CD14-positive monocyte (primary cell): ENCODE measurements around the gene CRTC3. TPM values are rescaled to one million over a fixed set of nuclear protein-coding genes. Genes with fewer than 3 reads are reported as not detected.
A peak's percentile ranks its signal among the peaks of the same experiment; 100 is the strongest.

Experiments
- DNase-seq, 3 donors: peaks; one replicate each; pipeline ENCODE4 v3.0.0-alpha.2; 2011 to 2022
- H2AFZ ChIP-seq: 2 replicates; pipeline ENCODE4 v1.6.0; 2012; ENCODE audit warnings: mild to moderate bottlenecking, low read depth, low read length, inconsistent platforms; ENCODE audit not compliant: insufficient read depth, poor library complexity, severe bottlenecking
- H3K27ac ChIP-seq, 2 donors: 1 replicate in 1 of 2; 2 replicates in 1 of 2; pipeline ENCODE4 v1.5.1; 2012 to 2013; ENCODE audit warnings: low read length in 2 of 2, control low read depth in 1 of 2, inconsistent platforms in 1 of 2, low read depth in 1 of 2, mild to moderate bottlenecking in 1 of 2
- H3K27me3 ChIP-seq, 2 donors: one replicate each; pipeline versions ENCODE4 v1.6.0 to v1.6.1; 2011 to 2013; ENCODE audit warnings: low read length in 2 of 2; ENCODE audit not compliant: control insufficient read depth in 2 of 2, insufficient read depth in 2 of 2
- H3K36me3 ChIP-seq, 2 donors: replicated peaks in 1 of 2; 1 replicate in 1 of 2; 2 replicates in 1 of 2; pipeline versions ENCODE4 v1.5.1 to v1.6.1; 2012 to 2013; ENCODE audit warnings: low read length in 2 of 2, control low read depth in 1 of 2, inconsistent platforms in 1 of 2, mild to moderate bottlenecking in 1 of 2; ENCODE audit not compliant: insufficient read depth in 2 of 2, control insufficient read depth in 1 of 2
- H3K4me1 ChIP-seq, 2 donors: 1 replicate in 1 of 2; 2 replicates in 1 of 2; pipeline versions ENCODE4 v1.5.1 to v1.6.1; 2012 to 2013; ENCODE audit warnings: low read length in 2 of 2, control low read depth in 1 of 2, inconsistent platforms in 1 of 2, mild to moderate bottlenecking in 1 of 2, moderate library complexity in 1 of 2; ENCODE audit not compliant: insufficient read depth in 2 of 2, control insufficient read depth in 1 of 2
- H3K4me2 ChIP-seq: replicated peaks from 2 replicates; pipeline ENCODE3; 2012; ENCODE audit warnings: low read length, moderate library complexity, mild to moderate bottlenecking; ENCODE audit not compliant: poor library complexity, severe bottlenecking; ENCODE audit errors: extremely low read depth
- H3K4me3 ChIP-seq, 3 experiments: fragments of 200-600 bp in 1 of 3; sonication (generic) in 1 of 3; replicated peaks in 1 of 3; 1 replicate in 2 of 3; 2 replicates in 1 of 3; pipeline ENCODE4 v1.5.1; 2011 to 2013; ENCODE audit warnings: low read length in 3 of 3, mild to moderate bottlenecking in 3 of 3, control low read depth in 2 of 3, low read depth in 2 of 3, inconsistent platforms in 1 of 3, moderate library complexity in 1 of 3
- H3K79me2 ChIP-seq: 2 replicates; pipeline ENCODE4 v1.6.0; 2012; ENCODE audit warnings: mild to moderate bottlenecking, control low read depth, inconsistent platforms, low read length, moderate library complexity; ENCODE audit not compliant: insufficient read depth
- H3K9ac ChIP-seq: 2 replicates; pipeline ENCODE4 v1.6.0; 2017; ENCODE audit warnings: low read length, mild to moderate bottlenecking; ENCODE audit not compliant: insufficient read depth, poor library complexity, severe bottlenecking
- H3K9me3 ChIP-seq, 2 donors: replicated peaks in 1 of 2; 1 replicate in 1 of 2; 2 replicates in 1 of 2; pipeline versions ENCODE4 v1.5.1 to v1.6.1; 2012 to 2013; ENCODE audit warnings: low read length in 2 of 2, control low read depth in 1 of 2; ENCODE audit not compliant: control insufficient read depth in 1 of 2, insufficient read depth in 1 of 2
- H4K20me1 ChIP-seq: 2 replicates; pipeline ENCODE4 v1.6.0; 2012; ENCODE audit warnings: mild to moderate bottlenecking, low read length, control low read depth, moderate library complexity; ENCODE audit not compliant: insufficient read depth
- H3K27ac Mint-ChIP-seq, 7 donors: one replicate each; pipeline ENCODE4 v1.8.0; 2020; ENCODE audit warnings: mild to moderate bottlenecking in 7 of 7, mixed read lengths in 7 of 7, moderate library complexity in 6 of 7, inconsistent platforms in 2 of 7
- H3K27me3 Mint-ChIP-seq, 3 donors: one replicate each; pipeline ENCODE4 v1.8.0; 2021 to 2022; ENCODE audit warnings: low read depth in 3 of 3, mild to moderate bottlenecking in 3 of 3, mixed read lengths in 3 of 3, moderate library complexity in 3 of 3, inconsistent platforms in 1 of 3
- H3K36me3 Mint-ChIP-seq, 2 donors: one replicate each; pipeline ENCODE4 v1.8.0; 2020; ENCODE audit warnings: mixed read lengths in 2 of 2, inconsistent platforms in 1 of 2, mild to moderate bottlenecking in 1 of 2
- H3K4me1 Mint-ChIP-seq: one replicate; pipeline ENCODE4 v1.8.0; 2020; ENCODE audit warnings: mild to moderate bottlenecking, mixed read lengths
- H3K4me3 Mint-ChIP-seq, 2 donors: one replicate each; pipeline ENCODE4 v1.8.0; 2020; ENCODE audit warnings: mild to moderate bottlenecking in 2 of 2, mixed read lengths in 2 of 2, moderate library complexity in 1 of 2
- H3K9me3 Mint-ChIP-seq, 7 donors: one replicate each; pipeline ENCODE4 v1.8.0; 2020 to 2022; ENCODE audit warnings: mixed read lengths in 7 of 7, mild to moderate bottlenecking in 6 of 7, moderate library complexity in 6 of 7, inconsistent platforms in 2 of 7
- CTCF ChIP-seq: fragments of 200-600 bp; IDR thresholded peaks from one replicate; pipeline ENCODE4 v1.8.0; 2022; ENCODE audit warnings: antibody characterized with exemption, mild to moderate bottlenecking
- WGBS: methylation state at CpG from one replicate; pipeline ENCODE4 v1.1.5; 2013; ENCODE audit warnings: missing lambda C conversion rate; ENCODE audit not compliant: insufficient coverage; 5-methylcytosine and 5-hydroxymethylcytosine counted together
- intact Hi-C, 2 donors: fragments of 100-400 bp; cut with micrococcal nuclease; formaldehyde crosslinking; loops; one replicate each; pipeline versions ENCODE4 v1.15.0 to v1.15.1; 2023
- polyA plus RNA-seq, 3 donors: library from polyadenylated mRNA; depleted of rRNA in 1 of 3; unstranded in 2 of 3; stranded (reverse) in 1 of 3; fragments of 300-500 nt in 2 of 3; fragments of >200 nt in 1 of 3; fragmentation: Illumina TruSeq in 2 of 3; gene quantifications; 1 replicate in 2 of 3; 2 replicates in 1 of 3; pipeline ENCODE4 v1.2.3, GENCODE V29; 2012 to 2021

The CRTC3 gene
- polyA plus RNA-seq, 3 donors: 6.0 to 25.4 (median 12.2) TPM

- Histone ChIP-seq H3K4me2 (no peak overlapping the region), H3K4me3 (no peak overlapping the region), H3K79me2 (peaks cover 38% of the 10 kb centered on the region), H3K36me3 (peaks cover 0 to 12% of the 10 kb centered on the region in 2 donors), H3K9ac (no peak overlapping the region), H3K9me3 (no peaks in the 10 kb centered on the region), H3K4me1 (peaks cover 29 to 34% of the 10 kb centered on the region in 2 donors), H3K27ac (peak overlapping the region in 1 of 2 donors; percentile 19), H2AFZ (no peak overlapping the region), H4K20me1 (peaks cover 31% of the 10 kb centered on the region), H3K27me3 (no peaks in the 10 kb centered on the region)
- H3K27me3 Mint-ChIP-seq: peaks cover 0 to 7% (median 4%) of the 10 kb centered on the region in 3 donors
- H3K4me3 Mint-ChIP-seq: peak overlapping the region in 1 of 2 donors; percentile 17
- intact Hi-C loops: loop anchor here in 1 of 2 donors (10.0 kb wide), 1 partner anchor 174 kb away; no protein-coding TSS in a partner anchor
- DNase-seq: no peak
- H3K4me1 Mint-ChIP-seq: peaks cover 52% of the 10 kb centered on the region
- peaks cover 24 to 32% of the 10 kb centered on the region in 2 donors for H3K36me3 Mint-ChIP-seq
- whole genome bisulfite sequencing: no CpG with 5 or more reads among the region's 3 CpGs
- no peaks in the 10 kb centered on the region for H3K9me3 Mint-ChIP-seq
- H3K27ac Mint-ChIP-seq: peak overlapping the region in 3 of 7 donors; percentile 33 to 78 (median 60)
- TF ChIP-seq CTCF: no peak
These were observed 49.5 kb downstream of the CRTC3 start for GRCh38 chr15:90579213-90579612.

- Mint-ChIP-seq H3K36me3 (peaks cover 29 to 37% of the 10 kb centered on the region in 2 donors), H3K9me3 (no peaks in the 10 kb centered on the region), H3K27ac (peak overlapping the region in 4 of 7 donors; percentile 21 to 84 (median 40)), H3K27me3 (peaks cover under 1 to 7% (median 4%) of the 10 kb centered on the region in 3 donors), H3K4me3 (peak overlapping the region; percentile 4 to 30), H3K4me1 (peaks cover 49% of the 10 kb centered on the region)
- intact Hi-C loops: loop anchor here in 1 of 2 donors (5.0 kb wide), 1 partner anchor 43 kb away; no protein-coding TSS in a partner anchor
- Histone ChIP-seq H3K4me2 (peak overlapping the region; percentile 20), H3K4me1 (peaks cover 29 to 34% of the 10 kb centered on the region in 2 donors), H4K20me1 (peaks cover 35% of the 10 kb centered on the region), H3K79me2 (peaks cover 34% of the 10 kb centered on the region), H3K36me3 (peaks cover 0 to 10% of the 10 kb centered on the region in 2 donors), H3K4me3 (no peak overlapping the region), H3K27me3 (no peaks in the 10 kb centered on the region), H3K9ac (no peak overlapping the region), H3K9me3 (no peaks in the 10 kb centered on the region), H2AFZ (no peak overlapping the region), H3K27ac (peak overlapping the region in 1 of 2 donors; percentile 15)
- 0% methylated on average over 1 of the region's 5 CpGs for WGBS
- no peak for TF ChIP-seq CTCF
- no peak for DNase-seq
These were observed 50.4 kb downstream of the CRTC3 start for GRCh38 chr15:90580099-90580498.
